Measurements from ENCODE around the gene TRAPPC2L.
"Not testable (repeated sequence)": the region's sequence is repeated elsewhere in the genome, so short reads cannot be mapped to it uniquely, and the experiment has no call there.

The TRAPPC2L gene

DNA sequence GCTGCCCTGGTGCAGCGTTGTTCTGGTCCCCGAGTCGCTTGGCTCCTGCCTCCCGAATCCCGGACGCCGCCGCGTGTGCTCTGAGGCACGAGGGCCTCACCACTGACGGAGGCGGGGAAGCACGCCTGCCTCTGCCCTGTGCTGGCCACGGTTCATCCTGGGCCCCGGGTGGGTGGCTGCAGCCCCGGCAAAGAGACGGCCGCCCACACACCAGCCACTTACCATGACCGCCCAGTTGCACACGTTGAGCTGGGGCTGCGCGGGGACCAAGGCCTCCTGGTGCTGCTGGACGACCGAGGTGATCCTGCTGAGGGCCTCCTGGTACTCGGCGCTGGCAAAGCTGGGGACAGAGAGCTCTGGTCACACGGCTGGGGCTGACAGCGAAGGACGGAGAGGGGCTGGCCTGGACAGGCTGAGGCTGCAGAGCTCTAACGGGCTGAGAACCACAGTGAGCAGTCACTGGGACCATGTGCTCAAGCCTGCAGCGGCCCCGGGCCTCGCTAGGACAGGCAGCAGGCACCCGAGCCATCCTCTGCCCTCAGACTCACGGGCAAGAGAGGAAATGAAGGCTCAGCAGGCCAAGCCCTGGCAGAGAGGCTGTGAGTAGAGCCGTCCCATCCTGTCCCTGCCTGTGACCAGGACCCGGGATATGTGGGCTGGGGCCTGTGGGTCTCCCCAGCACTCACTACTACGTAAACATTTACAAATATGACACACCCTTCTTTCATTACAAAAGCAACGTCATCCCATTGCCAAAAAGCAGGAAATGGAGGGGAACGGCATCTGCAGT lies 38.9 kb upstream of the TRAPPC2L start:
- DNase-seq (ENCODE audit: extremely low spot score, insufficient read length, low read depth) (no peak), FAIRE-seq (no peak)

GRCh38 chr16:88818575-88818874 lies 38.4 kb upstream of the TRAPPC2L start:
- no peak for DNase-seq (ENCODE audit: extremely low spot score, insufficient read length, low read depth)
- no peak for FAIRE-seq

DNA sequence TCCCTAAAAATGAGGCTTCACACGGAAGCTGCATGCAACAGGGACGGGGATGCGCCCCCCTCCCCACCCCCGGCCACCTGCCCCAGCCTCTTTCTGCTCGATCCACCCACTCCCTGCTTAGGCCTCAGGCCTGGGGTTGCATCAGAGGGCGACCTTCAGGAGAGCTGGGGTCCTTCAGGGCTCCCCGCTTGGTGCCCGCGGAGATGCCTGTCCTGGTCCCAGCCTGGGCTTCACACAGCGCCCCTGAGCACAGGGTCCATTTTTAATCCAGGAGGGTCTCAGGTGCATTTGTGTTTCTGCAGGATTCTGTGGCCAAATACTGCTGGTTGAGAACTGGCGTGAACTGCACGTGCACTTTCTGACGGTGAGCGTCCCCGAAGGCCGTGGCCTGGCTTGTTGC lies 37.8 kb upstream of the TRAPPC2L start:
- DNase-seq (ENCODE audit: extremely low spot score, insufficient read length, low read depth), result no peak
- FAIRE-seq, result no peak

DNA sequence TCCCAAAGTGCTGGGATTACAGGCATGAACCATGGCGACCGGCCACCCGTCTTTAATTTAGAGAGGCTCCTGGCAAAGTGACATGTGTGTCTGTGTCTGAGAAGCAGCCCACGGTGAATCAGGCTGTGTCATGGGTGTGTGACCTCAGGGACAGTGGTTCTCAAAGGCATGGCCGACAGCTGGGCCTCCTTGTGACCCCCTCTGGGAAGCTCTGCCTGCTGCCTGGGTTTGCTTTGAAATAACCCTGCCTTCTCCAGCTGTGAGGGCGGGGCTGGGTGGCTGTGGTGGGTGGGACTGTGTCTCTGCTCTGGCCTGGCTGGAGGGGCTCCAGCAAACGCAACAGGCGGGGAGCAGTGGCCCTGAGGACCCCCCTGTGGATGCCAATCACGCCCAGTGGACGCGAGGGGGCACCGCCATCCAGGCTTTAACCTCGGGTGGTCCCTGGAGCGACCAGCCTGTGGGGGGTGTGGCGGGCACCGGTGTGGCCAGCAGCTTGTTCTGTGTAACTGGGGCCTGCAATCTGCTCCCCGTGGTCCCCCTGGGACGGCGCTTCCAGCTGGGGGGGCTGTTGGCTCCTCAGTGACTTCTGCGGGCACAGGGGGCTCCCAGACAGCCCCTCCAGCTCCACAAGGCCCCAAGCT lies 36.4 kb upstream of the TRAPPC2L start:
- FAIRE-seq, result no peak
- DNase-seq (ENCODE audit: extremely low spot score, insufficient read length, low read depth), result no peak

GRCh38 chr16:88821168-88821850 lies 35.6 kb upstream of the TRAPPC2L start:
- DNase-seq (ENCODE audit: extremely low spot score, insufficient read length, low read depth), result no peak
- FAIRE-seq, result no peak

- no peak for FAIRE-seq
Measured at GRCh38 chr16:88822281-88823040, 34.5 kb upstream of the TRAPPC2L start.

DNA sequence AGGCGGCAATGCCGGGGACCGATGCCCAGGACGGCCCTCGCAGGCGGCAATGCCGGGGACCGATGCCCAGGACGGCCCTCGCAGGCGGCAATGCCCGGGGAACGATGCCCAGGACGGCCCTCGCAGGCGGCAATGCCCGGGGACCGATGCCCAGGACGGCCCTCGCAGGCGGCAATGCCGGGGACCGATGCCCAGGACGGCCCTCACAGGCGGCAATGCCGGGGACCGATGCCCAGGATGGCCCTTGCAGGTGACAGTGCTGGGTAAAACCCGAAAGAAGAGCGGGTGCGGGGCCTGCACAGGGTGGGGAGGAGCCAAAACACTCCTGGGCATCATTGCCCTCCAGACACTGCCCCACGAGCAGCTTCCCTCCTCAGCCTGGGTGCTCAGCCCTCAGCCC lies 33.3 kb upstream of the TRAPPC2L start:
- not testable (repeated sequence) for DNase-seq (ENCODE audit: extremely low spot score, insufficient read length, low read depth); FAIRE-seq

More at GRCh38 chr16:88822281-88823040, 34.5 kb upstream of the TRAPPC2L start:
- no peak for DNase-seq (ENCODE audit: extremely low spot score, insufficient read length, low read depth)

DNA sequence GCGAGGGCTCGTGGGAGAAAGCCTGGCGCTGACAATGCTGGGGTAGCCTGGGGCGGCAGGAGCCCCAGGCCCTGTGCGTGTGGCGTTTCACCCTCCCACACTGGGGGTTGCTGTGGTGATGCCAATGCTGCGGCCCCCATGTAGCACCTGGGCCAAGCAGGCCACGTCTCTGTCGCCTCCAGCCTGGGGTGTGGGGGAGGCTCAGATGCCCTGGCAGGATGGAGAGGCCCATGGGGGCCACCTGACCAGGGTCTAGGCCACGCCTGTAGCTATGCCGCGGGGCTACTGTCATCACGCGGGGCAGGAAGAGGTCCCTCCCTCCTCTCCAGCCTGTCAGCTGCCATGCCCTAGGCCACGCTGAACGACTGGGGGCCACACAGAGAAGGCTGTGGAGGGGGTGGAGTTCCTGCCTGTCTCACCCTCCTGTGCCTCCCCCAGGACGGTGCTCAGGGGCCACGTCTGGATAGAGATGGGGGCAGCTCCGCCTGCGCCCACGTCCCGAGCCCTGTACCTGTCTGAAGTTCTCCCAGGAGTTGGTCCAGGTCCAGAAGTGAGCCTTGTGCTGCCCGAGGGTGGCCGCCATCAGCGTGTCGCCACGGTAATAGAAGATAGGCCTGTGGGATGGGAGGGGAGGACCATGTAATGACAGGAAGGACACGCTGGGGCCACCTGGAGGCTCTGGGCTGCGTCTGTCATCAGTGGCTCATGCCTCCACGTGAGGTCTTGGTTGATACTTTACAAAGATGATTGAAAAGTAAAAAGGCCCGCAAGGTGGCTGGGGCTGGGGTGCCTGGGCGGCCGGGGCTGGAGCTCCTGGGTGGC lies 32.5 kb upstream of the TRAPPC2L start:
- FAIRE-seq, result no peak

DNA sequence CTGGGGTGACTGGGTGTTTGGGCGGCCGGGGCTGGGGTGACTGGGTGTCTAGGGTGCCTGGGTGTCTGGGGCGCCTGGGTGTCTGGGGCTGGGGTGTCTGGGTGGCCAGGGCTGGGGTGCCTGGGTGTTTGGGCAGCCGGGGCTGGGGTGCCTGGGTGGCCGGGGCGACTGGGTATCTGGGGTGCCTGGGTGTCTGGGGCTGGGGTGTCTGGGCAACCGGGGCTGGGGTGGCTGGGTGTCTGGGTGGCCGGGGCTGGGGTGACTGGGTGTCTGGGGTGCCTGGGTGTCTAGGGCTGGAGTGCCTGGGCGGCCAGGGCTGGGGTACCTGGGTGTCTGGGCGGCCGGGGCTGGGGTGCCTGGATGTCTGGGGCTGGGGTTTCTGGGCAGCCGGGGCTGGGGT lies 31.8 kb upstream of the TRAPPC2L start:
- DNase-seq (ENCODE audit: extremely low spot score, insufficient read length, low read depth), result no peak
- no peak for FAIRE-seq

More for the DNA sequence above, 32.5 kb upstream of the TRAPPC2L start:
- no peak for DNase-seq (ENCODE audit: extremely low spot score, insufficient read length, low read depth)

DNA sequence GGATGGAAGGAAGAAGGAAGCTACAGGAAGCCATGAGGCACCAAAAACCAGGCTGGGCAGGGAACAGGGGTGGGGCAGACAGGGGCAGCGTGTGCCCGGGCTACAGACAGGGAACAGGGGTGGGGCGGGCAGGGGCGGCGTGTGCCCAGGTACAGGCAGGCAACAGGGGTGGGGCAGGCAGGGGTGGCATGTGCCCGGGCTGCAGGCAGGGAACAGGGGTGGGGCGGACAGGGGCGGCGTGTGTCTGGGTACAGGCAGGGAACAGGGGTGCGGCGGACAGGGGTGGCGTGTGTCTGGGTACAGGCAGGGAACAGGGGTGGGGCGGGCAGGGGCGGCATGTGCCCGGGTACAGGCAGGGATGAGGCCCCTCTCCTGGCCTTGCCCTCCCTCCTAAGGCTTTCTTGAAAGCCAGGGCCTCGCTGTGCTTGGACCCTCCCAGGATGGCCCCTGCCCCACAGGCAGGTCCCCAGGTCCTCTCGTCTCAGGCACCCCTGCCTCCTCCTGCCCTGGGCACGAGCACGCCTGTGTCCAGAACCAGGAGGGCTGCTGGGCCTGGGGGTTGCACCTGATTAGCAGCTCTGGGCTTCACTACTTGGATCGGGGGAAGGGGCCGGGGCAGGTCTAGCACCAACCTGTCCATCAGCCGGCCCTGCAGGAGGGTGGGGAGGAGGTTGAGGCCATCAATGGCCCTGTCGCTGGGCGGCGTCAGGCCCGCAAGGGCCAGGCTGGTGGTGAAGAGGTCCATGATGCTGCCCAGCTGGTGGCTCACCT lies 30.7 kb upstream of the TRAPPC2L start:
- FAIRE-seq, result no peak
- no peak for DNase-seq (ENCODE audit: extremely low spot score, insufficient read length, low read depth)

GRCh38 chr16:88827727-88828126 lies 29.2 kb upstream of the TRAPPC2L start:
- FAIRE-seq (no peak), DNase-seq (ENCODE audit: extremely low spot score, insufficient read length, low read depth) (no peak)

DNA sequence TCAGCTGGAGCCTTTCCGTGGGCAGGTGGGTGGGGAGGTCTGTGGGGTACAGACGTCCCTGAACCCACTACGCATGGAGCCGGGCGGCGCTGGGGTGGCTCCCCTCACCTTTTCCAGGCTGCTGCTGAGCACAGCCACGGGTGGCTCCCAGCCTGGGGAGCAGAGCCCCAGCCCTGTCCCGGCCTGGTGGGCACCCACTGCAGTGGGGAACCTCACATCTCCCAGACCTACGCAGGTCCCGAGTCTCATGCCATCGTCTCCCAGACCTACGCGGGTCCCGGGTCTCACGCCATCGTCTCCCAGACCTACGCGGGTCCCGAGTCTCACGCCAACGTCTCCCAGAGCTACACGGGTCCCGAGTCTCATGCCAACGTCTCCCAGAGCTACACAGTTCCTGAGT lies 28.2 kb upstream of the TRAPPC2L start:
- FAIRE-seq (no peak), DNase-seq (ENCODE audit: extremely low spot score, insufficient read length, low read depth) (no peak)

DNA sequence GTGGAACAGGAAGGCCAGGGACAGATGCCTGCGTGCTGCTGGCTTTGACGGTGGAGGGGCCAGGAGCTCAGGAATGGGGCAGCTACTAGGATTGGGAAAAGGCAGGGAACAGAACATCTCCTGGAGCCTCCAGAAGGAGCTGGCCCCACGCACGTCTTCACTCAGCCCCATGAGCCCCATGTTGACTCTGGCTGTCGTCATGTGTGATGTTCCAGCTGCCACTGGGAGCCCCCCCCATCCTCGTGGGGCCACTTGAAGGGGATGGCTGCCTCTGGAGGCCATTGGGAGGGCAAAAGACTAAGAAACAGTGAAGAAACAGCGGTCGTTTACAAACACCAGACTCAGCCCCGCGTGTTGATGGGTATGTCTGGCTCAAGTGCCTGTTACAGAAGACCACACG lies 26.7 kb upstream of the TRAPPC2L start:
- FAIRE-seq (no peak), DNase-seq (ENCODE audit: extremely low spot score, insufficient read length, low read depth) (no peak)

DNA sequence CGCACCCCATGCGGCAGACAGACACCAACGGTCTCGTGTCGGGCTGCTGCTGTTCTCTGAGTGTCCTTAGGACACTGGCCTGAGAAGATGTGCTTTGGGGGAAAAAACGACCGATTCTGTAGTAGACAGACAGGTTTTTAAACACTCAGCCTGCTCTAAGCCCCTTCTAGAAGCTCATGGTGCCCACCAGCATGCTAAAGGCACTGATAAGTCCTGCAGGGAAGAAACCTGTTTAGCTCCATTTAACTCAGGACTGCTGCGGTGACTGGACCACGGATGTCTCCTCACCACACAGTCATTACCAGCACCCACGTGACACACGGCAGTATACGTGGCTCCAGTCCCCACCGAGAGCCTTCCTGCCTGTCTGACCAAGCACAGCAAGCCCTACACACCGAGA lies 26.1 kb upstream of the TRAPPC2L start:
- FAIRE-seq, result no peak

DNA sequence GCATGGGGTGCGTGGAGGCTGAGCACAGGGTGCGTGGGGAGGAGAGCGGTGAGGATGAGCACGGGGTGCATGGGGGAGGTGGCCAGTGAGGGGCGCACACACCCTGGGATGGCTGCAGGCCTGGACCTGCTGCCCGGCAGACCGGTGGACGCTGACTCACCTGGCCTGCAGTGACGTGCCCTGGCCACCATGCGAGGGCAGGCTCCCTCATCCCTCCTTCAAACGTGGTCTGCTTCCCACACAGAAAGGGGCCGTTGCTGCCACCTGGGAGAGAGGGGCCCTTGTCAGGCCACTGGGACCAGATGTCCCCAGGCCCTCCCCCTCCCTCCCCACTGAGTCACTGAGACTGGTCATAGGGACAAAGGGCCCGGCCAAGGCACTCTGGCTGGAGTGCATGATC lies 25.1 kb upstream of the TRAPPC2L start:
- FAIRE-seq (no peak), DNase-seq (ENCODE audit: extremely low spot score, insufficient read length, low read depth) (no peak)

More for the DNA sequence above, 26.1 kb upstream of the TRAPPC2L start:
- DNase-seq (ENCODE audit: extremely low spot score, insufficient read length, low read depth), result no peak

GRCh38 chr16:88833086-88833485 lies 23.8 kb upstream of the TRAPPC2L start:
- no peak for FAIRE-seq
- DNase-seq (ENCODE audit: extremely low spot score, insufficient read length, low read depth), result no peak

- no peak for DNase-seq (ENCODE audit: extremely low spot score, insufficient read length, low read depth)
- FAIRE-seq, result no peak
Measured at GRCh38 chr16:88834670-88835069, 22.3 kb upstream of the TRAPPC2L start.

DNA sequence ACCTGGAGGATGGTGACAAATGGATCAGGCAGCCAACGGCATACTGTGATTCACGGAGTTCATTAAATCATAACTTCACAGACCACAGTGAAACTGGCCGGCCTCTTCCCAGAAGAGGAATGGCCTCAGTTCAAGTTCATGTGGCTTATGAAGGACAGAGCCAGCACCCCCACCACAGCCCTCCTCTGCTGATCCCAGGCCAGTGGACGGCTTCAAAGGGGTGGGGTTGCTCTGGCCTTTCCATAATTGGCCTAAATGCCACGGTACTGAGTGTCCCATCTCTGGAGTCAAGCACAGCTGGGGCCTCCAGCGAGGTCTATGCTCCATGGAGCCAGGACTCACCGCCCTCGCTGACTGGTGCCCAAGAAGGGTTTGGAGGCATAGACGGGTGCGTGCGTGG lies 21.5 kb upstream of the TRAPPC2L start:
- DNase-seq (ENCODE audit: extremely low spot score, insufficient read length, low read depth), result no peak
- no peak for FAIRE-seq

- no peak for FAIRE-seq
Measured at GRCh38 chr16:88835818-88836217, 21.1 kb upstream of the TRAPPC2L start.

More at GRCh38 chr16:88835818-88836217, 21.1 kb upstream of the TRAPPC2L start:
- no peak for DNase-seq (ENCODE audit: extremely low spot score, insufficient read length, low read depth)

Measured in GM18507 (cell line).